HG03571 (cell line): ENCODE results near the gene DIO1.

ENCODE experiments used
- ATAC-seq: cut with Tn5 transposase; IDR thresholded peaks from one replicate; pipeline ENCODE4 v1.9.1; 2021; ENCODE audit not compliant: unreplicated experiment

The DIO1 gene

DNA sequence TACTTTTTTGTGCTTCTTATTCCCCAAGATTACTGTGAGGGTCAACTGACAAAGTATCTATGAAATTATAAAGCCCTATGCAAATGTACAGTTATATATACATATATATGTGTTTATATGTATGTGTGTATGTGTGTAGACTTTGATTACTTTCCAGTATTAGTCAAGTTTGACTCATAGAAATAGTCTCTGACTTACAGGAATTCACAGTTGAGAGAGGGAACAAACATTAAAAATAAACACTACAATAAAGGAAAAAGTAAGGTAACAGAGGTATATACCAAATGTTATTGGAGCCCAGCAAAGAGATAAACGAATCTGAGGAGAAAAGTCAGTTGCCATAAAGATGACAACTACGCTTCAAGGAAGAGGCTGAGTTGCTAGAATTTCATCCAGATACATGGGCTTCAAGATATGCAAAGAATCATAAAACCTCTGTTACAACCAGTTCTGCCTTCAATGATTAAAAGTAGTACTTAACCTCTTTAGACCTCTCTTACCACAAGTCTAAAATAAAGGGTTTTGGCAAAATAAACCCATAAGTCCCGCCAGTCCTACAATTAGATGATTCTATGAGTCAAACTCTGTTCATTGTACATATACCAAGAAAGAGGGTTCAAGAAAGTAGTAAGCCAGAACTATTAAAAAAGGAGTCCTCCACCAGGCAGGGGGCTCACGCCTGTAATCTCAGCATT, 44.3 kb downstream of the DIO1 start:
- ATAC-seq, result no peak

DNA sequence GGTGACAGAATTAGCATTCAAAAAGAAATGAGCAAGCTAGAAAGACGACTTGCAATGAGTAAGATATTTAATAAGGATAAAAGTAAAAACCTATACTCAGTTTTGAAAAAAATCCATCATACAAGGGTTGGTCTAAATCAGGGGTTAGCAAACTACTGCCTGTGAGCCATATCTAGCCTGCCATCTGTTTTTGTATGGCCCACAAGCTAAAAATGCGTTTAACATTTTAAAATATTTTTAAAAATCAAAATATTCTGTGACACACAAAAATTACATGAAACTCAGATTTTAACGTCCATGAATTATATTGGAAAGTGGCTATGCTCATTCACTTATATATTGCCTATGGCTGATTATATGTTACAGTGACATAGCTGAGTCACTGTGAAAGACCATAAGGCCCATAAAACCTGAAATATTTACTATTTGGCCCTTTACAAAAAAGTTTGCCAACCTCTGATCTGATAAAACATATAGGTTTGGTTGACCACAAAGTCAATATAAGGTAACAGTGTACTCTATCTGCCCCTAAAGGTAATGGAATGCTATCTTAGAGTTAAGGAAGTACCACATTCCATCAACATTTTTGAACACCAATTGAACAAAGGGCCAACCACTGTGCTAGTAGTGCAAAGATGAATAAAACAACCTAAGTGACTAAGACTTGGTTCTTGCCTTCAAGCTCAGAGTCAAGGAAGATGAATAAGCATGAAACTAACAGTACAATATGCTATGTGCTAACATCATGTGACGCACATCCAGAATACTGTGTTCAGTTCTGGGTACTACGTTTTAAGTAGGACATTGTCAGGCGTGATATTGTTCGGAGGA, 48.4 kb downstream of the DIO1 start:
- no peak for ATAC-seq

DNA sequence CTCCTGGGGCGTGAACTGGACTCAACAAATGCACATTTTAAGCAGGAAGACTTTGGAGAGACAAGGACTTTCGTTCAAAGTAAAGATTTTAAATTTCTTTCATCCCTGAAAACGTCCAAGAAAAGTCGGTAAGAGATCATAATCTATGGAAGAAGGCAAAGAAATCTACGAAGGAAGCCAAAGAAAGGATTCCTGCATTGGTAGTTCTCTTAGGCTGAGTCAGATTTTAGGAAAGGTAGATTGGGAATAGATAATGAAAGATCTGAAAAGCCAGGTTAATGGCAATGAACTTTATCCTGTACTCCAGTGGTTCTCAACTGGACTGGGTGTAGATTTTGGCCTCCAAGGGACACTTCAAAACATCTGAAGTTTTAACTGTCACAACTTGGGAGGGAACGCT, 49.1 kb downstream of the DIO1 start:
- no peak for ATAC-seq

DNA sequence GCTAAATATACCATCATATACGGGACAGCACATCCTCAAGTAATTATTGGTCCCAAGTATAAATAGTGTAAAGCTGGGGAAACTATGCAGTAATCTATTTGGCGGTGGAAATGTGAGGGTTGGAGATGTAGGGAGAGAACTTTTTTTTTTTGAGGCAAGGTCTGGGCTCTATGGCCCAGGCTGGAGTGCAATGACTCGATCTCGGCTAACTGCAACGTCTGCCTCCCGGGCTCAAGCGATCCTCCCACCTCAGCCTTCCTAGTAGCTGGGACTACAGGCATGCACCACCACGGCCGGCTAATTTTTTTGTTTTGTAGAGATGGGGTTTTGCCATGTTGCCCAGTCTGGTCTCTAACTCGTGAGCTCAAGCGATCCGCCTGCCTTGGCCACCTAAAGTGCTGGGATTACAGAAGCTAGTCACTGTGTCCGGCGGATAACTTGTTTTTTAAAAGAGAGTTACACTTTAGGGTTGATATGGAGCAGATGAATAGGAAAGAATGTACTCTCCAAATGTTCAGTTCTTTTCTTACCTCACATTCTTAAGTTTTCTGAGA, 49.6 kb downstream of the DIO1 start:
- ATAC-seq, result no peak

DNA sequence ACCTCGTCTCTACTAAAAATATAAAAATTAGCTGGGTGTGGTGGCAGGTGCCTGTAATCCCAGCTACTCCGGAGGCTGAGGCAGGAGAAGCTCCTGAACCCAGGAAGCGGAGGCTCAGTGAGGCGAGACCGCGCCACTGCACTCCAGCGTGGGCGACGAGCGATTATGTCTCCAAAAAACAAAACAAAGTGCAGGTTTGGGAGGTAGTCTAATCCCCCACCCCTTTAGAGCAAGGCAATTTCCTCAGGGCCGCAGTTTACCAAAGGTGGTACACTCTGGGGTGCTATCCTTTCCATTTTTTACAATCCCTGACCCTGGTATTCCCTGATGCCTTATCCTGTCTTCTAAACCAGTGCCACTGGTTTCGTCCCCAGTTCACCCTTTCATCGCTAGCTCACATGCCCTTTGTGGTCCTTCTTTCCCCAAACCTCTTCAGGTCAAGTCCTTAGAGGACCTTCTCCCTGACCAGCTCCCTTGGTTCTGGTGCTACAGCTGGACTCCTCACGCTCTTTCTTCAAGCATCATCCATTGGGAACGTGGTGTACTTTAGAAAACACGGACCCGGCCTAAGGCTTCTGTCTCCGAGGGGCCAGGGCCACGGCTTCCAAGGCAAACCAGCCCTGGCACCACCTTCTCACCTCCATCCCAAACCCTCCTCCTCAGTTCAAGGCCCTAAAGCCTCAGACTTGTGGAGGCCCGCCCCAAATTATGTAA, 50.6 kb downstream of the DIO1 start:
- no peak for ATAC-seq

DNA sequence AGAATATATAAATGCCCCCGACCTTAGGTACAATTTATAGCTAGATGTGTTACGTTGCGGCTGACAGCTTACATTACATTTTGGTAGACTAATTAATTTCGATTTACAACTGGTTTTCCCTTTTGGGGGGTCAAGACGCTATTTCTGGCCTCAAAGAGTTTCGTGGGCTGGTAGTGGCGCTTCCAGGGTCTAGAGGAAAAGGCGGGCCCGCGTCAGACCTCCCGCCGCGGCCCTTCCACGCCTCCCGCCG, 51.1 kb downstream of the DIO1 start:
- ATAC-seq, result no peak

DNA sequence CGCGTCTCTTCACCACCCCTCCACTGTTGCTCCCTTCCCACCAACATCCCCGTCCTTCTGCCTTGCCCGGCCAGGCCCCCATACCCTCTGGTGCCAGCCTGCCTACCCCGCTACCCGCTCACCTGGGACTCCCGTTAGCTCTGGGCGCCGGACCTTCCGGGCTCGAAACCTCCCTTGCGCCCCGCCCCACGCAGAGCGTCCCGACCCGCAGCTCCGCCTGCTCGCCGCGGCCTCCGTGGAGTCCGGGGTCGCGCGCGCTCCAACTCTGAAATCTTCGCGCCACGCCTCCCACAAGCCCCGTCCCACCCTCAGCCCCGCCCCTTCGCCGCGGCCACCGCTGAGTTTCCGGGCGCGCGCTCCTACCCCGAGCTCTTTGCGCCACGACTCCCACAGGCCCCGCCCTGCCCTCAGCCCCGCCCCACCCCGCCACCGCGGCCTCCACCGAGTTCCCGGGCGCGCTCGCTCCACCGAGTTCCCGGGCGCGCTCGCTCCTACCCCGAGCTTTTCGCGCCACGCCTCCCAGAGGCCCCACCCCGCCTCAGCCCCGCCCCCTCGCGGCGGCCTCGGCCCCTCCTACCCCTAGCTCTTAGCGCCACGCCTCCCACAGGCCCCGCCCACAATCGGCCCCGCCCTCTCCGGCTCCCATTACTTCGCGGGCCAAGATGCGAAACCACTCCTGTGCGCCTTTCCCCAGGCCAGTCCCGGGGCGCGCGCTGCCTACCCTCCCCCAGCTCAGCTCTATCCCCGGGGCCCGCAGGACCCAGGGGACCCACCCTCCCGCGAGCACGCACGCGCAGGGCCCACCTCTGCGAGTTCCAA, 51.7 kb downstream of the DIO1 start, which contains the start of gene IFT25:
Gene IFT25, minus strand, starts transcription at position 267 of the 819 bp plus-strand sequence. CDS start 5,617 bp downstream, outside the sequence.
- peak; percentile 70 for ATAC-seq

DNA sequence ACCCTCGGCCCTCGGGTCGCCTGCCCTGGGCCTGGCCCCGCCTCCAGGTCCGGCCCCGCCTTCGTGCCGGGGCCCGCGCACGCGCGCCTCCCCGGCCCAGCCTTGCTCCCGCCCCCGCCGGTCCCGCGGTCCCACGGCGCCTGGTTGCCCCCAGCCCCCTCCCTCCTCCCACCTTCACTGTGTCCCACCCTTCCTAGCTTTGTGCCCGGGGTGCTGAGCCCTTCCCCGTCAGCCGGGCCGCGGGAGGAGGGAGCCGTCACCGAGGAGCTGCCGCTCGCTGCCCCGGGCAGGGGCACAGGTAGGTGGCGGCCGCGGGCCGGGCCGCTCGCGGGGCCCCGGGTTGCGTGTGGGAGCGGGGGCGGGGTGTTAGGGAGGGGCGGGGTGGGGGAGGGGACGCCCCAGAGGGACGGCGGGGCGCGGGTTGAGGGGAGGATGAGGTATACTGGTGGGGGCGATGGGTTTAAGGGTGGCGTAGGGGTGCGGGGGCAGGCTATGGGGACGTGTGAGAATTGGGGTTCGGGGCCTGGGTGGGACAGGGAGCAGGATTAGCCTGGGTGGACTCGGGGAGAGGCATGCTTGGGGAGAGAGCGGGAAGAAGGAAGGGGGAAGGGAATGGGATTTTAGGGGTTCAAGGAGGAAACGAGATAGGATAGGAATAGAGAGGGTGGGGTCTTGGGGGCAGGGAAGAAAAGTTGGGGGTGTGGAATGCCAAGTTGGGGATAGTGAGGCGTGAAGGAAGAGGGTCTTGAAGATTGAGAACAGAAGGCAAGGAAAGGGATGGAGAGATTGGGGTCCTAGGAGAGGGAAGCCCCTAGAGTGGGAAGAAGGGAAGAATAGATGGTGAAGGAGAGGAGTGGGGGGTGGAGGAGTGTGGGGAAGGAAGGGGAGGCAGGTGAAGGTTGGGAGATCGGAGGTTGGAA, 52.5 kb downstream of the DIO1 start, which contains the start of gene LRRC42:
Gene LRRC42, plus strand, starts transcription at position 99 of the 920 bp plus-strand sequence. CDS start 5,650 bp downstream, outside the sequence.
- peak; percentile 63 for ATAC-seq

DNA sequence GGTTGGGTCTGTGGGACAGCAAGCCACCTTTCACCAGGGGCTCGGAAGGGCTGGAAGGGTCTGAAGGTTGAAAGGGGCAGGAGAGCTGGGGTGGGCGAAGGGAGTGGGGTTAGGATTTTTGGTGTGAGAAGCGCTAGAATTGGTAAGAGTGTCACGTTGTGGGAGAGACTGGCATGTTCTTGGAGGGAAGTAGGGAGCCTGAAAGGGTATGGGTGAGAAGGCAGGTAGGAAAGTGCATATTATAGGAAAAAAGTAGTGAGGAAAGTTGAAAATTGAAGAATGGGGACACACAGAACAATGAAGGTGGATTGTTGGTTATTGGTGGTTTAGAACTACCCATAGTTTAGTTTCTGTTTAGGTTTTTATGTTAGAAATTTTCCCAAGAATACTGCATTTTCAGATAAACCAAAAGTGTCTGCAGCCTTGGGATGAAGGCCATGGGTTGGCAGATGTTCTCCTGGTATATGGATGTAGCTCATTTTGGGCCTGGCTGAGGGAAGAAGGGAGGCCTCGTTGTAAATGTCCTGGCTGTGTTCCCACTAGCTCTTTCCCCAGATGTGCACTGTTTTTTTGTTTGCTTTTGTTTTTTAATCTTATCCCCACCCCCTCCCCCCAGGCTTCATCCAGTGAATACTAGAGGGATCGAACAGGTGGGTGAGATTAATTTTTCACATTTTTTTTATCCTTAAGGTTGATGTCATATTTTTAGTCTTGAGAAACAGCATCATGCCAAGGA, 53.4 kb downstream of the DIO1 start:
- no peak for ATAC-seq

DNA sequence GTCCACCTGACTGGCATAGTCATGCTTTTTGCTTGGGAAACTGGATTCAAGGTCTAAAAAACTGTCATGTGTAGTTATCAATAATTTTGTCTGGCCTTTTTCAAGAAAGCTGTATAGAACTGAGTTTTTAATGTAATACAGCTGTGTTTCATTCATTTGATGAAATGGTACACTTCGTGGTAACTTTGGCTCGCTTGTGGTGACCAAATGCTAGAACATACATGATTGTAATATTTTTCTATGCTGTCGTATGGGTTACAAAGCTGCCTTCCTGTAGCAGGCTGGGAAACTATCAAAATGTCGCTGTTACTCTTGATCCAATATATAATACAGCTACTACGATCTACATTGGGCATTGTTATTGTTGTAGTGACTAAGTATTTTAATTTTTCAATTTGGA, 54.3 kb downstream of the DIO1 start:
- ATAC-seq, result no peak

DNA sequence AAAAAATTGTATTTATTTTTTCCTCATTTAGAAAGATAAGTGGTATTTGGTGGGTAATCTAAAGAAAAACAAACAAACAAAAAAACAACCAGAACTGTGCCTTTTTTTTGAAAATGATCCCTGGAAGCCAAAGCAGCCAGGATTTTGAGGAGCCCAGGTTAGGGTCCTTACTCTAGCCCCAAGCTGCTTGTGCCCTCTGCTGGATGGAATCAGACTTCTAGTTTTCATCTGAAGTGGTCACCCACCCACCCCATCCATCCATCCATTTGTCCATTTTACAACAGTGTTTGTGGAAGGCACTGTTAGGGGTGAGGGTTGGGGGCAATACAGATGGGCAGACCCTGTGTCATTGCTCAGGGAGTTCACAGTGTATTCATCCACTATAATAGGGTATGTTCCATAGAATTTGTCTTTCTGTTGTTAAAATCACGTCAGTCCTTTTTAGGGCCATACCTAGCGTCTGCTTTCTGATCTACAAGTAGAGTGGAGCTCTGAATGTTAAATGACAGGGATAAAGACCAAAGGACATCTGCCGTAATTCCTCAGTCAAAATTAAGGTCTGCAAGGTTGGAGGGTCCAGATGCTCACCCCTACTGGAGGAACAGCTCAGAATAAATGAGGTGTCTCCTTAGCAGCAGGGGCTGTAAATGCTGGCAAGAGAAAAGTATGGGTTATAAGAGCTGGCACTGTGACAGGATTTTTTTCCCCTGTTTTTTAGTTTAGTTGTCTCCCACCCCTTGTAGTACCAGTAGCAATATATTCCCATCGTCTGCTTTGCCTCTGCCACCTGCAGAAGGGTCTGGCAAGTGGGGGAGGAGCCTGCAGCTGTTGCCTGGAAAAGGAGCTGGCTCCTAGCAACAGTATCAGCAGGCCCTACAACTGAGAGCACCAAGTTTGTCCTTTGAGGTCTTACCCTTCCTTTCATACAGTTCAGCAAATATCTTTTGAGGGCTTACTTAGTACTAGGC, 55.3 kb downstream of the DIO1 start:
- ATAC-seq, result no peak

DNA sequence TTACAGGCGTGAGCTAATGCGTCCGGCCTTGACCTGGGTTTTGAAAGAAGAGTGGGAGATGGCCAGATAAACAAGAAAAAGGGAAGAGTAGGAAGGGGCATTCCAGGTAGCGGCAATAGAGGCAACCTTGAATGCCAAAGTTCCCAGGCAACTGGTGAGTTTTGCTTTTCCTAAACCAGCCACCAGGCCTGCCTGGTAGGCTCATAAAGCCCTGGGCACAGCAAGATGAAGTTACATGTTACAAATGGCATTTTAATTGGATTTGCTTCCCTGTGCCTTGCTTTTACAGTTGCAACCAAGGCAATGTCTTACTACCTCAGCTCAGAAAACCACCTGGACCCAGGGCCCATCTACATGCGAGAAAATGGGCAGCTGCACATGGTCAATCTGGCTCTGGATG, 57.7 kb downstream of the DIO1 start:
- no peak for ATAC-seq

DNA sequence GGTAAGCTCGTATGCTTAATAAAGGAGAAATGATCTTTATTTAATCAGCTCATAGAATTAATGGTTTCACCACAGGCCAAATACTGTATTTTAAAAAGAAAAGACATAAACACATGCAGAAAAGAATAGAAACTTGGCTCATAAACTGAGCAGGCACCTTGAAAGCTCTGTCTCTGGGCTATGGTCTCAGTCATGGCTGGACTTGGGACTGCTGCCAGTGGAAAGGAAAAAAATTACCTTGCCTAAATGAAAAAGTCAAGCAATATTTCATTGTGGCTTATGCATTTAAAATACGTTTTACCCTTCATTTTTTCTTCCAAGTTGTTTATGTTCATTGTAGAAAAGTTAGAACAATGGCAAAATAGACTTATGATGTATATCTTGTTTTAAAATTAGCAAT, 60.1 kb downstream of the DIO1 start:
- no peak for ATAC-seq

DNA sequence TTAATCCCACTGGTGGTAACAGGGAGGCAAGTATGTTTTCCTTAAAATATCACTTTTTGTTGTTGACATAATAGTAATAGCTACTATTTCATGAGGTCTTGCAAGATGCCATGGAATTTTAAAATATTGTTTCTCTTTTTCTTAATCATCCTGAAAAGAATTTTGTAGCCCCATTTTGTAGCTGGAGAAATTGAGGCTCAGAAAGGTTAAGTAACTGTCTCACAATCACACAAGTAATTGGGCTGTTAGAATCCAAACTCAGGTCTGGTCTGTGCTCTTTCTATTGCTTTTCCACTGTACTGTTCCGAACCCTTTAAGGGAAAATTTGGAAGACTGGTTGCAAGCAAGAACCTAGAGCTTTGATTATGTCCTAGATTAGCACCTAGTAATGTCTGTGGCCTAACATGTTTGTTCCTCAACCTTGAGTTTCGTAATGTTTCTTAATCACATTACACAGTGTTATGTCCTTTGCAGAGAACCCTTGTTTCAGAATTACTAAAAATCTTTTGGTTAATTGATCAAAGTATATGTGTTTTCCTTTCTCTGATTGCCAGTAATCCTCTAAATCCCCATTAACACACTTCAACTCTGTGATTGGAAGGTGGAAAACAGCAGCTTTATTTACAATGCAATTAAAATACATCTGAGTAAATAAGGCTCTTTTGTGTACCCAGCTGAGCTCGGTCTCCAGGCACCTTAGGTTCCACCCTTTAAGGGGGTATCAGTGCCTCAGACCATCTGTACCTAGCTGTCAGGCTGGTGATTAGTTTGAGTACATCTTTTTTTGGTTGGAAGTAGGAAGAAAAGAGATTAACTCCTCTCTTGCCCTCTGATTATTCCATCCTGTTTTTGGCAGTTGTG, 62.6 kb downstream of the DIO1 start:
- ATAC-seq, result no peak

DNA sequence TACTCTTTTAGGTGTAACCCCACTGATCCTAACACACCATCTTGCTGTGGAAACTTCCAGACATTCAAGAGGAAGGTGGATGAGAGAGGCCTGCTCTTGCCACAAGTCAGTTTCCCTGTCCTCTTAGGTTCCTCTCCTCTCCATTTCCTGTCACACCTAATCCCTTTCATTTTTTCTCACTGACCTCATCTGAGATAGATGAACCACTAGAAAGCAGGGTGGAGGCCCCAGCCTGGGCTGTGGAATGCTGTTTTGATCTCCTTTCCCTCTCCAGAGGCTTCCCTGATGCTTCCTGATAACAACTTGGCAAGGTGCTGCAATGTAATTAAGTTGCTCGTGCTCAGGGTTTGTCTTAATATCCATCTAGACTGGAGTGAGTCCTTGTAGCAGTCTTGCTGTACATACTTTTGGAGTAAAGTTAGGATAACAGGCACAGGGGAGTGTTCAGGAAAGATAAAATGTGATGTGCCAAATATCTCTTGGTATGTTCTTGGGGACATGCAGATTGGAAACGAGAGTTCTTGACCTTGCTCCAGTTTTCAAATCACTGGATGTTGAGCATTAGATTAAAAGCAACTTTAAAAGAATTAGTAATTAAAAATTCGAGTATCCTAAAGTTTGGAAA, 63.3 kb downstream of the DIO1 start:
- ATAC-seq, result no peak

DNA sequence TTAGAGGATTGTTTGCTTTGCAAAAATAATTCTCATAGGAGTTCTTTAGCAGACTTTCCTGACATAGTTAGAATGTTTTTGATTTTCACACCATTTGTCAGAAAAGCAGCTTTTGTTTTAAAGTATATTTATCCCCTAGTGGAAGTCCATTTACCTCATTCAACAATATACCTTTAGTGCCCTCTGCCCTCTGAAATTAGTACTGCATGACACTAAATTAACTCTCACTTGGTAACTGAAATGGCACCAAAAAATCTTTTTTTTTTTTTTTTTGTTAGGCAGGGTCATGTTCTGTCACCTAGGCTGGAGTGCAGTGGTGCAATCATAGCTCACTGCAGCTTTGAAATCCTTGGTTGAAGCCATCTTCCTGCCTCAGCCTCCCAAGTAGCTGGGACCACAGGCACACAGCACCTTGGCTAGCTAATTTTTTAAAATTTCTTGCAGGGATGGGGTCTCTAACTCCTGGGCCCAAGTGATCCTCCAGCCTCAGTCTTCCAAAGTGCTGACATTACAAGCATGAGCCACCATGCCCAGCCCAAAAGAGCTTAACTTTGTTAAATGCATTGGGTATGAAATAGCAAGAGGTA, 65.8 kb downstream of the DIO1 start:
- ATAC-seq, result no peak
